SH-SY5Y (cell line): Measurements from ENCODE around the gene NFAM1.

Experiments used
- GATA2 ChIP-seq: IDR thresholded peaks from 2 replicates; pipeline ENCODE4 v1.6.1; 2011; ENCODE audit warnings: mild to moderate bottlenecking, low read depth, low read length
- GATA3 ChIP-seq: IDR thresholded peaks from 2 replicates; pipeline ENCODE4 v1.6.1; 2011; ENCODE audit warnings: low read depth, mild to moderate bottlenecking, low read length, moderate library complexity

DNA sequence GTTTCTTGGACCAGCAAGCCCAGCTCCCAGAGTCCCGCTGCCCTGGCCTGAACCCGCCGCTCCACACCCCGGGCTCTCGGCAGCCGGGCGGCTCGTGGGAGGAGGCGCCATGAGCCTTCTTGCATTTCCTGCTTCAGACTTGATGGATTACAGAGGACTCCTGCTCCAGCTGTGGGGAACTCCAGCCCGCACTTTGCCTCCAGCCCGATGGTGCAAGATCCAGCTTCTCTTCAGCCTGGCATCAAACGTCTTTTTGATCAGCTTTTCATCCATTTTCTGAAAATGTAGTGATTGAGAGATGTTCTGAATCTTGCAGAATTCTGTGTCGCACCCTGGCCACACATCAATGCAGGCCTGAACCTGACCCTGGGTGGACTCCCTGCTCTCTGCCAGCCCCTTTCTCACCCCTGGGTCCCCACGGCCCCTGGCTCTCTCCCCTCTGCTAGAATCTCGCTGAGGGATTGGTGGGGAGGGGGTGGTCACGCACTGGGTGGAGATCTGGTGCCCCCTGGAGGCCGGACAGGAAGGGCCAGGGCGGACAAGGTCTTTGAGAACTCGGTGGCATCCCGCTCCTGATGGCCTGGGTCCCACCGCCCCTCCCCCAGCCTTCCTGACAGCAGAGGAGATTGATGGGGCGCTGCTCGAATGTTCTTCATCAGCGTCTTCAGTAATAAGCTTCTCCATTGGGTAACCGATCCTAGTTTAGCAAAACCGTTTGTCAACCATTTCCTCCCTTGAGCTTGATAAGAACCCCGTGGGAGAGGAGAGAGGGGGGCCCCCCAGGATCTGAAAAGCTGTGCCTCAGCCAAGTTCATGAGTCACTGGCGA, 12.1 kb upstream of the NFAM1 start:
- TF ChIP-seq GATA2, result no peak
- TF ChIP-seq GATA3, result no peak
